ENCODE data around the gene ABCA9.
A peak's percentile ranks its signal among the peaks of the same experiment; 100 is the strongest.

ABCA9 gene, protein sequence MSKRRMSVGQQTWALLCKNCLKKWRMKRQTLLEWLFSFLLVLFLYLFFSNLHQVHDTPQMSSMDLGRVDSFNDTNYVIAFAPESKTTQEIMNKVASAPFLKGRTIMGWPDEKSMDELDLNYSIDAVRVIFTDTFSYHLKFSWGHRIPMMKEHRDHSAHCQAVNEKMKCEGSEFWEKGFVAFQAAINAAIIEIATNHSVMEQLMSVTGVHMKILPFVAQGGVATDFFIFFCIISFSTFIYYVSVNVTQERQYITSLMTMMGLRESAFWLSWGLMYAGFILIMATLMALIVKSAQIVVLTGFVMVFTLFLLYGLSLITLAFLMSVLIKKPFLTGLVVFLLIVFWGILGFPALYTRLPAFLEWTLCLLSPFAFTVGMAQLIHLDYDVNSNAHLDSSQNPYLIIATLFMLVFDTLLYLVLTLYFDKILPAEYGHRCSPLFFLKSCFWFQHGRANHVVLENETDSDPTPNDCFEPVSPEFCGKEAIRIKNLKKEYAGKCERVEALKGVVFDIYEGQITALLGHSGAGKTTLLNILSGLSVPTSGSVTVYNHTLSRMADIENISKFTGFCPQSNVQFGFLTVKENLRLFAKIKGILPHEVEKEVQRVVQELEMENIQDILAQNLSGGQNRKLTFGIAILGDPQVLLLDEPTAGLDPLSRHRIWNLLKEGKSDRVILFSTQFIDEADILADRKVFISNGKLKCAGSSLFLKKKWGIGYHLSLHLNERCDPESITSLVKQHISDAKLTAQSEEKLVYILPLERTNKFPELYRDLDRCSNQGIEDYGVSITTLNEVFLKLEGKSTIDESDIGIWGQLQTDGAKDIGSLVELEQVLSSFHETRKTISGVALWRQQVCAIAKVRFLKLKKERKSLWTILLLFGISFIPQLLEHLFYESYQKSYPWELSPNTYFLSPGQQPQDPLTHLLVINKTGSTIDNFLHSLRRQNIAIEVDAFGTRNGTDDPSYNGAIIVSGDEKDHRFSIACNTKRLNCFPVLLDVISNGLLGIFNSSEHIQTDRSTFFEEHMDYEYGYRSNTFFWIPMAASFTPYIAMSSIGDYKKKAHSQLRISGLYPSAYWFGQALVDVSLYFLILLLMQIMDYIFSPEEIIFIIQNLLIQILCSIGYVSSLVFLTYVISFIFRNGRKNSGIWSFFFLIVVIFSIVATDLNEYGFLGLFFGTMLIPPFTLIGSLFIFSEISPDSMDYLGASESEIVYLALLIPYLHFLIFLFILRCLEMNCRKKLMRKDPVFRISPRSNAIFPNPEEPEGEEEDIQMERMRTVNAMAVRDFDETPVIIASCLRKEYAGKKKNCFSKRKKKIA (N-terminal part only)

DNA sequence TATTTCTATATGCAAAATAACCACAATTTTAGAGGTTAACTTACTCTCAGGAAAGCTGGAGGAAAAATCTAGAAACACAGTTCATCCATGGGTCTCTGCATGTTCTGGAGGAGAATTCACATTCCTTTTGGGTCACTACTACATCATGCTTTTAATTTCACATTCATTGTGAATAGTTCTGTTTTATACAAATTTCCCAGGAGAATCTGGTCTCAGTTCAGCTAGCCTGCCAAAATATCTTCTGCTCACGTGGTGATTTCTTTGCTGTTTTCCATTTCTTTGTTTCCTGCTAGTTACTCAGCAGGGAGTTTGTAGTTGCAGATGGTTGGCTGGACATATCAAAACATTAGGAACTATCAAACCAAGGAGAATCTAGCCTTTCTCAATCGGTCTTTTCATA is at the start of gene ABCA9:
Gene ABCA9, minus strand, starts transcription at position 106 of the 400 bp plus-strand sequence. CDS start 9,801 bp downstream, outside the sequence.
- Histone ChIP-seq H3K9ac (peak within 1 kb of the TSS in 5 of 11 experiments; percentile 5 to 28 (median 20); a peak in 4 of 22 replicates), H3K36me3 (no peaks in the 10 kb centered on the region; a peak in 1 of 22 replicates), H3K4me2 (peak within 1 kb of the TSS; percentile 47 to 77 (median 66)), H3K4me1 (peaks cover 32 to 65% (median 51%) of the 10 kb centered on the region in 10 experiments), H4K20me1 (no peaks in the 10 kb centered on the region), H3K4me3 (no peak within 1 kb of the TSS; a peak in 3 of 20 replicates), H3K9me3 (replicated peaks in 1 of 11) (peaks cover 17 to 46% (median 33%) of the 10 kb centered on the region in 11 experiments; a peak in 21 of 22 replicates), H3K27ac (peak within 1 kb of the TSS; percentile 10 to 81 (median 59); a peak in 20 of 22 replicates), H3K27me3 (no peaks in the 10 kb centered on the region)
- TF ChIP-seq Cebpa-rat (IDR thresholded peaks at IDR 0.05) = no peak

DNA sequence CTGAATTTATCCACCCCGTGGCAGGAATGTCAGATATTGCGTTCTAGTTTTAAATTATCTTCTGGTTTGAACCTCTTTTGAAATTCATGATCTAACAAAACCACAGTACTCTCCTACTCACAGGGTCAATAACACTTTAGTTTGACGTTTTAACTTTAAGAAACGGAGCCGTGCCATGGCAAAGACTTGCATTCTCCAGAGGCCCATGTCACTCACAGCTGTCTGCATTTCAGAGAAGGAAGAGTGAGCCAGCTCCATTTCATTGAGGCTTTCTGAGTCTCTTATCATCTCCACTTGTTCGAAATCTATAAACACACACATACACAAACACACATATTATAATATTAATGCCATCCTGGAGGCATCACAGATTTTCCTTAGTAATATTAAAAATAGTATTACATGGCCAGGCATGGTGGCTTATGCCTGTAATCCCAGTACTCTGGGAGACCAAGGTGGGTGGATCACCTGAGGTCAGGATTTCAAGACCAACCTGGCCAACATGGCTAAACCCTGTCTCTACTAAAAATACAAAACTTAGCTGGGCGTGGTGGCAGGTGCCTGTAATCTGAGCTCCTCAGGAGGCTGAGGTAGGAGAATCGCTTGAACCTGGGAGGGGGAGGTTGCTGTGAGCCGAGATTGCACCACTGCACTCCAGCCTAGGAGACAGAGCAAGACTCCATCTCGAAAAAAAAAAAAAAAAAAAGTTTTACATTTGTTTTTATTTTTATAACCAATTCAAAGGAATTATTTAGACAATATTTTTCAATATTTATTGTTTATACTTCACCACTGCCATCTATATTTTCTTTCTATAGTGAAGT is 45.4 kb upstream of the ABCA9 start:
- no peaks in the 10 kb centered on the region; a peak in 2 of 22 replicates for H3K9me3 ChIP-seq (replicated peaks in 1 of 11)
- no peak overlapping the region for H3K9ac ChIP-seq
- peaks cover 0 to under 1% (median 0%) of the 10 kb centered on the region in 11 experiments; a peak in 1 of 22 replicates for H3K36me3 ChIP-seq
- H3K27me3 ChIP-seq = no peaks in the 10 kb centered on the region
- no peaks in the 10 kb centered on the region; a peak in 1 of 20 replicates for H3K4me1 ChIP-seq
- no peak overlapping the region for H3K4me3 ChIP-seq
- no peak overlapping the region for H3K27ac ChIP-seq
- no peaks in the 10 kb centered on the region for H4K20me1 ChIP-seq
- TF ChIP-seq Cebpa-rat (IDR thresholded peaks at IDR 0.05) = no peak
- no peak overlapping the region for H3K4me2 ChIP-seq

DNA sequence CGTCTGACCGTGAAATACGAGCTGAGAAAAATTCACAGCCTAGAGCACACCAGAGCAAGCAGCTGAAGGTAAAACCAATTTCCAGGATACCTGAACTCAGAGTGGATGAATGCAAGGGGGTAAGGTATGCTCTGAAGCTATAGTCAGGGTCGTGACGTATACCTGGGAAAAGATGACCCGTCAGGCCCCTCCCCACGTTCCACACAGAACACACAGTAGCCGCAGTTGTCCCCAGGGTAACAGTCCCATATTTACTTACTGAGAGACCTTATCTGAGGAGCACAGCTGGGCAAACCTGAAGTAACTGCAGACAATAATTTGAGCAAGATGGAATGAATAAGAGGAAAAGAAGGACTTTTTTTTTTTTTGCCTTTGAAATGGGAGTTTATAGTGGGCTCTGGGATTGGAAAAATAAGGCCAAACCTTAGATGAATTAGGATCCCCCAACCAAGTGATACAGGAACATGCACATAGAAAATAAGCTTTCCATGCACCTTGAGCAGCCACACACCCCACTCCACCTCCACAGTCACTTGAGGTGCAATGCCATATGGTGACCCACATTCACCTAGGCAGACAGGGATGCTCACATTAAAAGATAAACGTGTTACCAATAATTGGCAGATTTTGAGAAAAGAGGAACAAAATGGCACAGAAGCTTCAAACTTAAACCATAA is 43.0 kb upstream of the ABCA9 start:
- Histone ChIP-seq H3K4me3 (no peak overlapping the region), H3K36me3 (no peaks in the 10 kb centered on the region), H3K4me2 (no peak overlapping the region), H3K27me3 (no peaks in the 10 kb centered on the region), H3K4me1 (peaks cover 0 to 21% (median 0%) of the 10 kb centered on the region in 10 experiments; a peak in 5 of 20 replicates), H3K27ac (no peak overlapping the region), H3K9ac (no peak overlapping the region), H4K20me1 (no peaks in the 10 kb centered on the region), H3K9me3 (replicated peaks in 1 of 11) (no peaks in the 10 kb centered on the region)
- no peak for TF ChIP-seq Cebpa-rat (IDR thresholded peaks at IDR 0.05)

DNA sequence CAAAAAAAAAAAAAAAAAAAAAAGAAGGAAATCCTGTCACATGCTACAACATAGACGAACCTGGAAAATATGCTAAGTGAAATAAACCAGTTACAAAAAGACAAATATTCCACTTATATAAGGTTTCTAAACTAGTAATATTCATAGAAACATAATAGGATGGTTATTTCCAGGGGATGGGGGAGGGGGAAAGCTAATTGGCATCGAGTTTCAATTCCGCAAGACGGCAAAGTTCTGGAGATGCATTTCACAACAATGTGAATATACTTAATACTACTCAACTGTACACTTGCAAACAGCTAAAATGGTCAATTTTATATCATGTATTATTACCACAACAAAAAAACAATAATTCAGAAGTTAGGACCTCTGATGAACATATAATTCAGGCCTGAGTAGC is 37.9 kb upstream of the ABCA9 start:
- H3K36me3 ChIP-seq = no peaks in the 10 kb centered on the region

DNA sequence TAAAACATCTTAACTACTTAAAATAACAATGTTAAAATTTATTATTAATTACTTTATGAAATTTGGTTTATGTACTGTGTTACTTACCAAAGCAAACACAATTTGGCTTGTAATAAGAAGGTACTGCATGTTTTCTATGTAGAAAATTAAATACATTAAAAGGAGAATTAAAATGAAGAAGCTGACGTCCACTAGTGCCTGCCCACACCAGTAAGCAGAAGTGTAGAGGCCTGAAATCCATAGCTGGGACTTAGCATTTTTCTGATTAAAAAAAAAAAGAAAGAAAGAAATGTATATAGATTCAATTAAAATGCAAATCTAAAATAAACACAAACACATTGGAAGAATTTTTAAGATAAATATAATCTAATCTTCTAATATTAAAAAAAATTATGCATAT is 35.8 kb upstream of the ABCA9 start:
- Histone ChIP-seq H3K4me1 (peaks cover 7 to 92% (median 17%) of the 10 kb centered on the region in 10 experiments; a peak in 17 of 20 replicates), H3K4me3 (no peak overlapping the region), H4K20me1 (no peaks in the 10 kb centered on the region), H3K4me2 (peak overlapping the region in 2 of 11 experiments; percentile 36 to 56; a peak in 2 of 22 replicates), H3K36me3 (no peaks in the 10 kb centered on the region), H3K27ac (no peak overlapping the region), H3K9me3 (replicated peaks in 1 of 11) (no peaks in the 10 kb centered on the region; a peak in 1 of 22 replicates), H3K9ac (no peak overlapping the region), H3K27me3 (no peaks in the 10 kb centered on the region)
- TF ChIP-seq Cebpa-rat (IDR thresholded peaks at IDR 0.05) = no peak

More for the DNA sequence above, 37.9 kb upstream of the ABCA9 start:
- H3K9ac ChIP-seq = no peak overlapping the region
- peaks cover 0 to 71% (median 7%) of the 10 kb centered on the region in 10 experiments; a peak in 12 of 20 replicates for H3K4me1 ChIP-seq
- H3K9me3 ChIP-seq (replicated peaks in 1 of 11) = no peaks in the 10 kb centered on the region
- no peak overlapping the region for H3K4me3 ChIP-seq
- no peak overlapping the region; a peak in 1 of 22 replicates for H3K27ac ChIP-seq
- no peak for TF ChIP-seq Cebpa-rat (IDR thresholded peaks at IDR 0.05)
- peak overlapping the region in 2 of 11 experiments; percentile 36 to 42; a peak in 1 of 22 replicates for H3K4me2 ChIP-seq
- H3K27me3 ChIP-seq = no peaks in the 10 kb centered on the region
- H4K20me1 ChIP-seq = no peaks in the 10 kb centered on the region

DNA sequence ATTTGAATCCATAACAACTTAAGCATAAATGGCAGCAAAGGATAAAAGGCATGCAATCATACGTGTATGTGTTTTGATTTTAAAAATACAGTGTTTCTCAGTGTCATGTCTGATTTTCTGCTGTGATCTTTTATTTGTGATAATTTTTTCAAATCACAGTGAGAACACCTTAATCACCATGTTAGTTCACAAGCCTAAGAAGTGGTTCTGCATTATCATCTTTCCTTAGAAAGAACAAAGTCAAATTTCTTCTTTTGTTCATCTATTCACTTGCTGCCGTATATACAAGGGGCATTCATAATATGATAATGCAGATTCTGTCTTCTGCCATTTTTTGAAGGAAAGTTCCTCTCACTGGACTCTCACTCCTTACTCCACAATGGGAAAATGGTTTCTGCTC is 33.3 kb upstream of the ABCA9 start:
- H3K9ac ChIP-seq = peak overlapping the region in 3 of 11 experiments; percentile 56 to 78 (median 72); a peak in 3 of 22 replicates
- no peak overlapping the region for H3K4me3 ChIP-seq
- no peaks in the 10 kb centered on the region for H3K36me3 ChIP-seq
- peak overlapping the region in 5 of 11 experiments; percentile 48 to 78 (median 63); a peak in 7 of 22 replicates for H3K4me2 ChIP-seq
- H3K4me1 ChIP-seq = peaks cover 7 to 94% (median 17%) of the 10 kb centered on the region in 10 experiments; a peak in 17 of 20 replicates
- peak overlapping the region in 9 of 11 experiments; percentile 53 to 88 (median 81); a peak in 18 of 22 replicates for H3K27ac ChIP-seq
- H3K27me3 ChIP-seq = no peaks in the 10 kb centered on the region
- TF ChIP-seq Cebpa-rat (IDR thresholded peaks at IDR 0.05) = no peak
- H4K20me1 ChIP-seq = no peaks in the 10 kb centered on the region
- H3K9me3 ChIP-seq (replicated peaks in 1 of 11) = peaks cover 0 to 4% (median 0%) of the 10 kb centered on the region in 11 experiments; a peak in 1 of 22 replicates

DNA sequence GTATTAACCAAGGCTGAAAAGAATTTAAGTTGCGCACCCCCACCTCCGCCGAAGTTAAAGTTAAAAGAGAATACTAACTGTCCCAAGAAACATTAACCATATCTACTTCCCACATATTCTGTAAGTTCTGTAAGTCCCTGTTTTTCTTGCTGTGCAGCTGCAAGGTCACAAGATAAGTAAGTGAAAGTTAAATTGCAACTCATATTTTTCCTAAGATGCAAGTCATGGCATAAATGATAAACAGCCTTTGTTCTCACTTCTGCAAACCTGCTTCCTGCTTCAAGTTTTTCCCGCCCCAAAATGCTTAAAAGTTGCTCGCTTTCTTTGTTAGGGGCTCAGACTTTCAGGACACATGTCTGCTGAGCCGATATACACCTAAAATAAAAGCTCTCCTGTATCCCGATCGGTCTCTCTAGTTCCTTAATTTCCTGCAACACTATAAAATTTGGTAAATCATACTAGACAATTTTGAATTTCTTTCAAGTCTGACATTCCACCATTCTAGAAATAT is 32.6 kb upstream of the ABCA9 start:
- TF ChIP-seq Cebpa-rat (IDR thresholded peaks at IDR 0.05) = no peak
- H4K20me1 ChIP-seq = no peaks in the 10 kb centered on the region
- H3K9me3 ChIP-seq (replicated peaks in 1 of 11) = peaks cover 0 to 4% (median 0%) of the 10 kb centered on the region in 11 experiments; a peak in 1 of 22 replicates
- peaks cover 7 to 87% (median 17%) of the 10 kb centered on the region in 10 experiments; a peak in 17 of 20 replicates for H3K4me1 ChIP-seq
- H3K4me3 ChIP-seq = peak overlapping the region in 3 of 10 experiments; percentile 8 to 16 (median 15); a peak in 2 of 20 replicates
- no peaks in the 10 kb centered on the region for H3K27me3 ChIP-seq
- peak overlapping the region in 9 of 11 experiments; percentile 10 to 78 (median 49); a peak in 15 of 22 replicates for H3K9ac ChIP-seq
- H3K36me3 ChIP-seq = no peaks in the 10 kb centered on the region
- H3K27ac ChIP-seq = peak overlapping the region in 10 of 11 experiments; percentile 16 to 88 (median 78); a peak in 18 of 22 replicates
- H3K4me2 ChIP-seq = peak overlapping the region; percentile 35 to 78 (median 55); a peak in 21 of 22 replicates

All from BLaER1 treated with 17β-estradiol and CSF1 and Interleukin-3, amounts not matched to agents 10 nM and 100 nM (cell line).